22Rv1 (cell line): ENCODE measurements around the gene CUL2.

Experiments used
- CTCF ChIP-seq: fragments of 450-650 bp; IDR thresholded peaks from 2 replicates; pipeline ENCODE4 v1.5.1; 2017; ENCODE audit warnings: mild to moderate bottlenecking
- ZFX ChIP-seq: fragments of 450-650 bp; IDR thresholded peaks from 2 replicates; pipeline ENCODE4 v1.6.1; 2017; ENCODE audit warnings: antibody characterized with exemption, borderline replicate concordance

- TF ChIP-seq CTCF = no peak
- no peak for TF ChIP-seq ZFX
Measured at GRCh38 chr10:35007858-35008301, 82.3 kb downstream of the CUL2 start.
